Measurements from ENCODE around the gene NRG3. TPM values are rescaled to one million over a fixed set of nuclear protein-coding genes. Genes with fewer than 3 reads are reported as not detected.

Gene NRG3
- total and polyA plus RNA-seq, 11 donors = 0.11 to 0.41 (median 0.27) TPM; not detected in 7

DNA sequence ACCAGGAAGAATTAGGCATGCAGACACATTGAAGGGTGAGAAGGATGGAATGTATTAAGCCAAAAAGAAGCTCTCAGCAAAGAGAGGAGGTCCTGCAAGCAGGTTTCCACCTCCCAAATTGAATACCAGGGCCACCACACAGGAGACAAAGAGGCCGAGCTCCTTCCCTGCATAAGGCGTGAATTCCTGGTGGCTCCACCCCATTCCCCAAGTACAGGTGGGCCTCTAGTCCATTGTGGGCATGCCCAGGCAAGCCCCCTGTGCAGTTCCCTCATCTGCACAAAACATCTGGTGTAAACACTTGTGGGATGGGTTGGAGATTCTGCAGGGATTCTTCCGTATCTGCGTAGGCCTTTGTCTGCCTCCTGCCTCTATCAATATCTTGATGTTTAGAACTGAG, 817.5 kb downstream of the NRG3 start:
- DNase-seq = no peak
- H3K4me3 ChIP-seq = no peak overlapping the region
- 91 to 97% (median 95%) methylated on average over 4 of the region's 4 CpGs for WGBS, 4 donors

DNA sequence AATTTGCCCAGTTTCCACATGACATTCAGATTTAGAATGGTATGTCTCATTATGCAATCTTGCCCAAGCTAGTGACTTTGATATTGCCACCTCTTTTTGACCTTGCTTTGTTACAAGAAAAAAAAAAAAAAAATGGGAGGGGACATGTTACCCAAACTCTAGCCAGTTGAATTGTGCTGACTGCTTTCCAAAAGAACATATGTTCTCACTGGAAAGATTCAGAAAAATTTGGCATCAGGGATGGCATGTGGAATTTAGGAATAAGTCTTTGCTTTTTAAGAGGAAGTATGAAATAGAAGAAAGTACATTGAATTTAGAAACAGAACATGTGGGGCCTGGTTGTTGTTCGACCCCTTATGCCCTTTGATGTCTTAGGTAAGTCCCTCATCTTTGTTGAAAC, 846.8 kb downstream of the NRG3 start:
- intact Hi-C loops (cut with DNase I) = no loop called here
- DNase-seq = no peak
- TF ChIP-seq, protein P1, sequence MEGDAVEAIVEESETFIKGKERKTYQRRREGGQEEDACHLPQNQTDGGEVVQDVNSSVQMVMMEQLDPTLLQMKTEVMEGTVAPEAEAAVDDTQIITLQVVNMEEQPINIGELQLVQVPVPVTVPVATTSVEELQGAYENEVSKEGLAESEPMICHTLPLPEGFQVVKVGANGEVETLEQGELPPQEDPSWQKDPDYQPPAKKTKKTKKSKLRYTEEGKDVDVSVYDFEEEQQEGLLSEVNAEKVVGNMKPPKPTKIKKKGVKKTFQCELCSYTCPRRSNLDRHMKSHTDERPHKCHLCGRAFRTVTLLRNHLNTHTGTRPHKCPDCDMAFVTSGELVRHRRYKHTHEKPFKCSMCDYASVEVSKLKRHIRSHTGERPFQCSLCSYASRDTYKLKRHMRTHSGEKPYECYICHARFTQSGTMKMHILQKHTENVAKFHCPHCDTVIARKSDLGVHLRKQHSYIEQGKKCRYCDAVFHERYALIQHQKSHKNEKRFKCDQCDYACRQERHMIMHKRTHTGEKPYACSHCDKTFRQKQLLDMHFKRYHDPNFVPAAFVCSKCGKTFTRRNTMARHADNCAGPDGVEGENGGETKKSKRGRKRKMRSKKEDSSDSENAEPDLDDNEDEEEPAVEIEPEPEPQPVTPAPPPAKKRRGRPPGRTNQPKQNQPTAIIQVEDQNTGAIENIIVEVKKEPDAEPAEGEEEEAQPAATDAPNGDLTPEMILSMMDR (IDR thresholded peaks at IDR 0.05) = no peak
- no peak for TF ChIP-seq POLR2A (IDR thresholded peaks at IDR 0.05)
- Histone ChIP-seq H3K4me1 (no peaks in the 10 kb centered on the region), H3K4me3 (no peak overlapping the region), H3K27me3 (no peaks in the 10 kb centered on the region), H3K9me3 (peaks cover 0 to 9% (median 0%) of the 10 kb centered on the region in 12 donors), H3K36me3 (no peaks in the 10 kb centered on the region), H3K27ac (no peak overlapping the region)
- no peak for ATAC-seq
- 71 to 90% (median 80%) methylated on average over 1 of the region's 1 CpG for WGBS, 4 donors

More for the DNA sequence above, 817.5 kb downstream of the NRG3 start:
- no peak overlapping the region for H3K27ac ChIP-seq
- intact Hi-C loops (cut with DNase I) = no loop called here
- no peak for ATAC-seq
- H3K9me3 ChIP-seq = peaks cover 0 to 13% (median 0%) of the 10 kb centered on the region in 12 donors
- no peaks in the 10 kb centered on the region for H3K36me3 ChIP-seq
- no peaks in the 10 kb centered on the region for H3K4me1 ChIP-seq
- no peaks in the 10 kb centered on the region for H3K27me3 ChIP-seq
- TF ChIP-seq POLR2A (IDR thresholded peaks at IDR 0.05) = no peak
- TF ChIP-seq, protein P1 (IDR thresholded peaks at IDR 0.05) = no peak

DNA sequence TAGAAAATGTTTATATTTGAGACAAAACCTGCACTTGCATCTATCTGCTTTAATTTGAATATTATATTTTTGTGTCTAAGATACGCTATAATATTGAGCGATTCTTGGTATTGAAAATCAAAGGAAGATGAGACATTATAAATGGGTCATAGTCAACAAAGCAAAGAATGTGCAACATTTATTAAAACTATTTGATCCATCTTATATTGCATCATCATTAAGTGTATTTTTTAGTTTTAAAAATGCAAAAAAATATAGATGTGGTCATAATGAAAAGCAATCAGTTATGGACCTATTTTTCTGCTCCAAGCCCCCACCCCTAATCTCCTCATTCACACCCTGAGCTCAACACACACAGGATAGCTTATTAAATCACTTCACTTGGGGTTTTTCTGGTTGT, 847.3 kb downstream of the NRG3 start:
- Histone ChIP-seq H3K27ac (no peak overlapping the region), H3K4me3 (no peak overlapping the region), H3K4me1 (no peaks in the 10 kb centered on the region), H3K9me3 (peaks cover 0 to 14% (median 0%) of the 10 kb centered on the region in 12 donors), H3K36me3 (no peaks in the 10 kb centered on the region), H3K27me3 (no peaks in the 10 kb centered on the region)
- intact Hi-C loops (cut with DNase I) = no loop called here
- WGBS, 4 donors = 96 to 98% (median 97%) methylated on average over 2 of the region's 2 CpGs
- DNase-seq (no peak), ATAC-seq (no peak)
- TF ChIP-seq, protein P1 (IDR thresholded peaks at IDR 0.05) = no peak
- no peak for TF ChIP-seq POLR2A (IDR thresholded peaks at IDR 0.05)

DNA sequence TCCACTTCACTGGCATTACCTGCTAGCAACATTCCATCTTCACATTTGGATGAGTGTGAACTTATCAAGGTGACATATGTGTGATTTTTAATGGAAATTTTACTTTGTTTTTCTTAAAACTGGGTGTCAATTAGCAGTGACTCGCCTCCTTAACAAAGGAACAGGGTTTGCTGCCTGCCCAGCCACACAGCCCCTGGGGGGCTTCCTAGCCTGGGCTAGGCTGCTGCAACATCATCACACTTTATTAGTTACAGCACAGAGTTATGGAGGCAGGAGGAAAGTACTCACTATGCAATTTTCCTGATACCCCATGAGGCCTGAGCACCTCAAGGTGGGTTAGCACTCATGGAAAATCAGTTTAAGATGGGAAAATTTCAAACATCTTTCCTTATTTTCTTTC, 861.3 kb downstream of the NRG3 start:
- Histone ChIP-seq H3K27ac (no peak overlapping the region), H3K4me1 (no peaks in the 10 kb centered on the region), H3K4me3 (no peak overlapping the region), H3K36me3 (no peaks in the 10 kb centered on the region), H3K27me3 (no peaks in the 10 kb centered on the region), H3K9me3 (no peaks in the 10 kb centered on the region)
- TF ChIP-seq POLR2A (IDR thresholded peaks at IDR 0.05) = no peak
- TF ChIP-seq, protein P1 (IDR thresholded peaks at IDR 0.05) = no peak
- WGBS, 4 donors = 0 to 64% (median 31%) methylated on average over 1 of the region's 1 CpG
- intact Hi-C loops (cut with DNase I) = no loop called here
- ATAC-seq = no peak
- no peak for DNase-seq
